Kidney (tissue), 14 donors: ENCODE results near the gene SLX4. TPM values are rescaled to one million over a fixed set of nuclear protein-coding genes. Genes with fewer than 3 reads are reported as not detected.

Source experiments
- DNase-seq, 5 donors: peaks; one replicate each; pipeline ENCODE4 v3.0.0-alpha.2; 2013 to 2020
- FAIRE-seq: peaks from 2 replicates; lab custom pipeline; 2012; peaks lifted over from hg19 to GRCh38; lab: Jason Lieb, UNC
- H3K27ac ChIP-seq, 2 donors: one replicate each; pipeline ENCODE4 v1.7.0; 2013; ENCODE audit warnings: low read depth in 2 of 2, low read length in 2 of 2, inconsistent platforms in 1 of 2
- H3K27me3 ChIP-seq: one replicate; pipeline ENCODE4 v1.7.1; 2013; ENCODE audit warnings: low read length, inconsistent platforms; ENCODE audit not compliant: control insufficient read depth, insufficient read depth
- H3K36me3 ChIP-seq, 3 donors: one replicate each; pipeline versions ENCODE4 v1.7.0 to v1.7.1; 2013; ENCODE audit warnings: low read length in 3 of 3, control low read depth in 1 of 3, inconsistent platforms in 1 of 3; ENCODE audit not compliant: insufficient read depth in 3 of 3, control insufficient read depth in 2 of 3
- H3K4me1 ChIP-seq, 3 donors: one replicate each; pipeline versions ENCODE4 v1.7.0 to v1.7.1; 2013; ENCODE audit warnings: low read length in 3 of 3, inconsistent platforms in 1 of 3, low read depth in 1 of 3; ENCODE audit not compliant: control insufficient read depth in 2 of 3, insufficient read depth in 2 of 3
- H3K4me3 ChIP-seq, 3 donors: one replicate each; pipeline versions ENCODE4 v1.7.0 to v1.8.1; 2013; ENCODE audit warnings: low read length in 3 of 3, control low read depth in 1 of 3, inconsistent platforms in 1 of 3
- H3K9ac ChIP-seq, 3 donors: one replicate each; pipeline versions ENCODE4 v1.7.0 to v1.7.1; 2013; ENCODE audit warnings: low read length in 3 of 3, control low read depth in 1 of 3, inconsistent platforms in 1 of 3
- H3K9me3 ChIP-seq, 3 donors: one replicate each; pipeline versions ENCODE4 v1.7.0 to v1.7.1; 2013; ENCODE audit warnings: low read length in 3 of 3, control low read depth in 1 of 3, inconsistent platforms in 1 of 3; ENCODE audit not compliant: control insufficient read depth in 2 of 3, insufficient read depth in 1 of 3
- intact Hi-C: fragments of 100-400 bp; cut with DNase I; formaldehyde crosslinking; loops from one replicate; pipeline ENCODE4 v1.11.1; 2022
- polyA plus RNA-seq: library from polyadenylated mRNA; stranded (reverse); fragments of 350-450 nt; fragmentation: Illumina TruSeq; extraction: RNeasy Lipid Tissue Mini Kit (QIAGEN cat#74804); gene quantifications from one replicate; pipeline ENCODE4 v1.2.3, GENCODE V29; 2014; ENCODE audit warnings: low read depth, low replicate concordance; ENCODE audit not compliant: insufficient read depth
- total RNA-seq: library from RNA; stranded (reverse); fragmentation: NEBNext Ultra II Directional; extraction: Animal tissue kit (Norgen Biotek cat#: 25700); gene quantifications from one replicate; pipeline ENCODE4 v1.2.1, GENCODE V29; 2021
- TF ChIP-seq, protein P1 (sequence below): IDR thresholded peaks from 3 replicates; pipeline ENCODE4 v1.5.1; 2012; ENCODE audit warnings: mild to moderate bottlenecking, moderate library complexity, borderline replicate concordance; ENCODE audit not compliant: insufficient read depth; ENCODE audit errors: extremely low read depth
- donor health status: control.
- donor health status: control.
- donor health status: control.
- donor health status: control.
- donor health status: control.
- donor health status: DM: yes; HTN: yes; CAD: no.
- donor health status: Normal renal cell carcinoma (clear cell type).

SLX4 gene
- total and polyA plus RNA-seq, 2 donors from 2014 or later = 1.0 to 4.8 TPM

DNA sequence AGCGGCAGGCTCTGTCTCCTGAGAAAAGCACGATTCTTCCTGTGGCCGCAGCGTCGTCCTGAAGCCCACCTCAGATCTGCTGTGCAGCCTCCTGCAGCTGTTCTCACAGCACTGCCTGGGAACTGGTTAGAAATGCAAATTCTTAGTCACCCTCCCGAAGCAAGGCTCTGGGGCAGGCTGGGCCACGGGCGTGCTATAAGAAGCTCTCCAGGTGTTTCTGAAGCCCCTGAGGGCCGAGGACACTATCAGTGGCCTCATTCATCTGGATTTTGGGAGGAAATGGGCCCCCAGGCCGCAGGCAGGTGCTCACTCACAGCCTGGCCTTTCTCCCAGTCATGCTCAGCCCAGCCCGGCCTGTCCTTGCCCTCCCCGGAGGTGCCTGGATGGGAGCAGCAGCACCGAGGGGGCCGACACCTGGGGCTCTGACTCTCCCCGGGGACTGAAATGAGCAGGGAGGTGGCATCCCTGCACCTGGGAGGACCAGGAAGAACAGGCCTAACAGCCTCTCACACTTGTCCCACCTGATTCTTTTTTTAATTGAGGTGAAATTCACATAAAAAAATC lies 23.8 kb downstream of the SLX4 start:
- H3K27ac ChIP-seq = no peak overlapping the region
- no peak for FAIRE-seq
- H3K9me3 ChIP-seq = no peaks in the 10 kb centered on the region
- no peak overlapping the region for H3K4me3 ChIP-seq
- no peaks in the 10 kb centered on the region for H3K36me3 ChIP-seq
- H3K4me1 ChIP-seq = no peaks in the 10 kb centered on the region
- H3K9ac ChIP-seq = no peak overlapping the region
- no peaks in the 10 kb centered on the region for H3K27me3 ChIP-seq
- TF ChIP-seq, protein P1, sequence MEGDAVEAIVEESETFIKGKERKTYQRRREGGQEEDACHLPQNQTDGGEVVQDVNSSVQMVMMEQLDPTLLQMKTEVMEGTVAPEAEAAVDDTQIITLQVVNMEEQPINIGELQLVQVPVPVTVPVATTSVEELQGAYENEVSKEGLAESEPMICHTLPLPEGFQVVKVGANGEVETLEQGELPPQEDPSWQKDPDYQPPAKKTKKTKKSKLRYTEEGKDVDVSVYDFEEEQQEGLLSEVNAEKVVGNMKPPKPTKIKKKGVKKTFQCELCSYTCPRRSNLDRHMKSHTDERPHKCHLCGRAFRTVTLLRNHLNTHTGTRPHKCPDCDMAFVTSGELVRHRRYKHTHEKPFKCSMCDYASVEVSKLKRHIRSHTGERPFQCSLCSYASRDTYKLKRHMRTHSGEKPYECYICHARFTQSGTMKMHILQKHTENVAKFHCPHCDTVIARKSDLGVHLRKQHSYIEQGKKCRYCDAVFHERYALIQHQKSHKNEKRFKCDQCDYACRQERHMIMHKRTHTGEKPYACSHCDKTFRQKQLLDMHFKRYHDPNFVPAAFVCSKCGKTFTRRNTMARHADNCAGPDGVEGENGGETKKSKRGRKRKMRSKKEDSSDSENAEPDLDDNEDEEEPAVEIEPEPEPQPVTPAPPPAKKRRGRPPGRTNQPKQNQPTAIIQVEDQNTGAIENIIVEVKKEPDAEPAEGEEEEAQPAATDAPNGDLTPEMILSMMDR = no peak
- DNase-seq = no peak
- intact Hi-C loops = no loop called here

GRCh38 chr16:3584412-3584811 lies 27.0 kb downstream of the SLX4 start:
- Histone ChIP-seq H3K4me1 (no peaks in the 10 kb centered on the region), H3K27me3 (no peaks in the 10 kb centered on the region), H3K4me3 (no peak overlapping the region), H3K27ac (no peak overlapping the region), H3K36me3 (no peaks in the 10 kb centered on the region), H3K9ac (no peak overlapping the region), H3K9me3 (no peaks in the 10 kb centered on the region)
- intact Hi-C loops = no loop called here
- no peak for DNase-seq
- TF ChIP-seq, protein P1 = no peak
- FAIRE-seq = no peak

DNA sequence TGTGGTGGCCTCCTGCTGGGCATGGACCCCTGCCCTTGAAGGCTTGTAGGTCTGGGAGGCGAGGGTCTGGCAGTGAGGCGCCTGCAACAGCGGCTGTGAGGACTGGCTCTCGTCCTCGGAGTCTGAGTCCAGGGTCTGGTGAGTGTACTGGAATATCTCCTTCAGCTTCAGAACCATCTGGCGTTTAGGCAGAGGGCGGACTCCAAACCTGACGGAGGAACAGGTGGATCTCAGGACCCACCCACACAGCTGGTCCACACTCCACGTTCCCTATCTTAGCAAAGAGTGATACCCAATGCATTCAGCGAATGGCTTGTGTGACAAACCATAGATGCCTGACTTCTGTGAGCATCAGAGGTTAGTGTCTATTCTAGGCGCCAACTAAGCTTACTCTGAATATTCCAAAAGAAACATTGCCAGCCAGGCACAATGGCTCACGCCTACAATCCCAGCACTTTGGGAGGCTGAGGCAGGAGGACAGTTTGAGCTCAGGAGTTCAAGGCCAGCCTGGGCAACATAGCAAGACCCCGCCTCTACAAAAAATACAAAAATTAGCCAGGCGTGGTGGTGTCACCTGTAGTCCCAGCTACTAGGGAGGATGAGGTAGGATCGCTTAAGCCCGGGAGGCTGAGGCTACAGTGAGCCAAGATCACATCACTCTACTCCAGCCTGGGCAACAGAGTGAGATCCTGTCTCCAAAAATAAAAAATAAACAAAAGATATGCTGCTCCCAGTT lies 27.9 kb downstream of the SLX4 start:
- no peak overlapping the region for H3K9ac ChIP-seq
- DNase-seq (no peak), FAIRE-seq (no peak)
- TF ChIP-seq, protein P1 = no peak
- H3K27ac ChIP-seq = no peak overlapping the region
- H3K4me3 ChIP-seq = no peak overlapping the region
- H3K9me3 ChIP-seq = no peaks in the 10 kb centered on the region
- no peaks in the 10 kb centered on the region for H3K36me3 ChIP-seq
- intact Hi-C loops = no loop called here
- no peaks in the 10 kb centered on the region for H3K27me3 ChIP-seq
- no peaks in the 10 kb centered on the region for H3K4me1 ChIP-seq
